GM12864 (cell line): Measurements from ENCODE around the gene IL17RB.

ENCODE experiments used
- DNase-seq: peaks from one replicate; pipeline ENCODE4 v3.0.0-alpha.2; 2011; ENCODE audit warnings: low read depth
- H3K4me3 ChIP-seq: 2 replicates; pipeline ENCODE4 v1.5.1; 2011; ENCODE audit warnings: mild to moderate bottlenecking, low read depth, low read length, control low read depth
- CTCF ChIP-seq: IDR thresholded peaks from 2 replicates; pipeline ENCODE4 v1.5.1; 2011; ENCODE audit warnings: low read depth, mild to moderate bottlenecking, moderate library complexity, low read length, control low read depth, inconsistent platforms; ENCODE audit errors: missing control alignments

Gene IL17RB

DNA sequence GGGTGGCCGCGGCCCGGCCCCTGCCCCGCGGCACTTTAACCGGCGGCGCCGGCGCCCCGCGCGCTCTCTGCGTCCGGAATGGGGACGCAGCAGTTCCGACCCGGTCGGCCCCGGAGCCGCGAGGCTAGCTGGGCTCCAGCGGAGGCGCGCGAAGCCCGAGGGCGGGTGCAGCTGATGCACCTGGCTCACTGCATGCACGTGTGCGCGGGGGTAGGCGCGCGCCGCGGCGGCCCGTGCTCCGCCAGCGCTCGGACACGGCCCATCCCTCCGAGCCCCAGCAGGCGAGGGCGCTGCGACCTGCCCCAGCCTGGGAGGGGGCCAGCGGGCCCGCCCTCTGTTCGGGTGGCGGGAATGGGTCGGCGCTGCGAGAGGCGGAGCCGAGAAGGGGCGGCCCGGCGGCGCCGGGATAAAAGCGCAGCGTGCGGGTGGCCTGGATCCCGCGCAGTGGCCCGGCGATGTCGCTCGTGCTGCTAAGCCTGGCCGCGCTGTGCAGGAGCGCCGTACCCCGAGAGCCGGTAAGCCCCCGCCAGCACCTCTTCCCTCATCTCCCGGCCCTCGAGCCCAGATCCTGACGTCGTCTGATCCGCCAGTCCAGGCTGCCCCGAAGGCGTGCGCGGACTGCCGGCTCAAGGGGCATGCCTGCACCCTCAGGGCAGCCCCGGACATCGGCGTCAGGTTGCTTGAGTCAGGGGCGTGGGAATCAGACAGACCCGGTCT is at the start of gene IL17RB, which contains the start of gene CHDH:
TSS of gene IL17RB (plus strand) at position 435 of the 717 bp plus-strand sequence. CDS start at position 456, 21 bp downstream.
TSS of gene CHDH (minus strand) at position 286 of the 717 bp plus-strand sequence. CDS start 22,411 bp downstream, outside the sequence.
- TF ChIP-seq CTCF, result peak; percentile 3
- peak within 1 kb of the TSS; percentile 72 for H3K4me3 ChIP-seq
- DNase-seq, result no peak

GRCh38 chr3:53798144-53798543 is 48.2 kb upstream of the IL17RB start:
- no peak for DNase-seq
- no peak overlapping the region for H3K4me3 ChIP-seq
- TF ChIP-seq CTCF, result no peak

- H3K4me3 ChIP-seq, result no peak overlapping the region
- TF ChIP-seq CTCF, result no peak
- no peak for DNase-seq
Observed at GRCh38 chr3:53799338-53799865, 47.0 kb upstream of the IL17RB start.

GRCh38 chr3:53800041-53800906 is 46.1 kb upstream of the IL17RB start:
- no peak for TF ChIP-seq CTCF

GRCh38 chr3:53801319-53801718 is 45.0 kb upstream of the IL17RB start:
- no peak for TF ChIP-seq CTCF
- no peak for DNase-seq

More at GRCh38 chr3:53800041-53800906, 46.1 kb upstream of the IL17RB start:
- no peak for DNase-seq
- no peak overlapping the region for H3K4me3 ChIP-seq

DNA sequence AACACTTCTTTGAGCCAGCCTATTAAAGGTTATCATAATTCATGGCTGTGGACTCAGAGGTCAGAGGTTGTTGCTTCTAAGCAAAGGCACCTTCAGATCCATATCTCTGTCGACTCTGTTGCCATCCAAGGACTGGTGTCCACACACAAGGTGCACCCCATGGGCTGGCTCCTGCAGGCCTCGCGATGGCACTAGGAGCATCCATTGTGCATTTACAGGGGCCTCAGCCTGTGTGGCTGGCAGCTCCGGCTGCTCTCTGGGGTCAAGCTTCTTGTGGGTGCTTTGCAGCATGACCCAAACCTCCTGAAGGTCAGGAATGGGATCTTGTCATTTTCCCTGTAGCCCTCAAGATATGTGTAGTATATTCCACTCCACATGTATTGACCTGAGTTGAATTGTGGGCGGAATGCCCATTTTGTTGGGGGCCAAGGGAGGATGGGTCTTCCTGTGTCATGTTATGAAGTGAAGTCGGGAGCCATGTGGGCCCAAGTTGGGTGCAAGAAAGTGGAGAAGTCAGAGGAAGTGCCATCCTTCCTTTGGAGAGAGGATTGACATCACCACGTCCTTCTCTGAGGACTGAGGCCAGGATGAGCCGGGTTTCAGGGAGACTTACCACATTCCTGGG is 44.0 kb upstream of the IL17RB start:
- no peak overlapping the region for H3K4me3 ChIP-seq
- TF ChIP-seq CTCF, result no peak
- DNase-seq, result no peak

More at GRCh38 chr3:53801319-53801718, 45.0 kb upstream of the IL17RB start:
- H3K4me3 ChIP-seq, result no peak overlapping the region
